ENCODE results near the gene ROR2. TPM values are rescaled to one million over a fixed set of nuclear protein-coding genes. Genes with fewer than 3 reads are reported as not detected.

Gene ROR2
- total RNA-seq, 1 experiment from 2014 or later: not detected

- no peak overlapping the region for H3K4me3 ChIP-seq (ENCODE audit: low read length)
- no peaks in the 10 kb centered on the region for H3K36me3 ChIP-seq (ENCODE audit: low read depth, low read length)
- H3K27me3 ChIP-seq (ENCODE audit: low read length): no peaks in the 10 kb centered on the region
- H3K79me2 ChIP-seq (ENCODE audit: low read length): no peaks in the 10 kb centered on the region
- ATAC-seq: no peak
- CTCF ChIA-PET: no interaction called here
- H3K4me1 ChIP-seq (ENCODE audit: insufficient read depth, low read length): no peaks in the 10 kb centered on the region
- no peak overlapping the region for H2AFZ ChIP-seq (ENCODE audit: low read length)
- H4K20me1 ChIP-seq (ENCODE audit: low read length): no peaks in the 10 kb centered on the region
- H3K9me3 ChIP-seq (ENCODE audit: low read length): no peaks in the 10 kb centered on the region
- no peak overlapping the region for H3K9ac ChIP-seq (ENCODE audit: low read length)
- intact Hi-C loops (cut with micrococcal nuclease): no loop called here
- no peak overlapping the region for H3K27ac ChIP-seq (ENCODE audit: low read length)
- no peak for TF ChIP-seq EZH2phosphoT487 (IDR thresholded peaks at IDR 0.05; ENCODE audit: borderline replicate concordance, low read length)
- no peak for TF ChIP-seq EZH2 (IDR thresholded peaks at IDR 0.05; ENCODE audit: low read length, unreplicated experiment)
- no peak for TF ChIP-seq CTCF (conservative IDR thresholded peaks at IDR 0.05; ENCODE audit: low read depth, low read length)
- H3K4me2 ChIP-seq (ENCODE audit: low read length): no peak overlapping the region
- no peaks in the 10 kb centered on the region for H3K9me2 ChIP-seq (replicated peaks; ENCODE audit: low read length)
- H3F3A ChIP-seq (ENCODE audit: low read length, unreplicated experiment): no peaks in the 10 kb centered on the region
- no peak for DNase-seq
- POLR2A ChIA-PET (ENCODE audit: unreplicated experiment): no interaction called here
- no TSS peak for BruUV-seq (replicated peaks)
Measured at GRCh38 chr9:91647371-91647770, 302.7 kb downstream of the ROR2 start.

GRCh38 chr9:91646702-91647101, 303.3 kb downstream of the ROR2 start:
- intact Hi-C loops (cut with micrococcal nuclease): no loop called here
- H3K36me3 ChIP-seq (ENCODE audit: low read depth, low read length): no peaks in the 10 kb centered on the region
- no peaks in the 10 kb centered on the region for H3K9me3 ChIP-seq (ENCODE audit: low read length)
- TF ChIP-seq CTCF (conservative IDR thresholded peaks at IDR 0.05; ENCODE audit: low read depth, low read length): no peak
- TF ChIP-seq EZH2 (IDR thresholded peaks at IDR 0.05; ENCODE audit: low read length, unreplicated experiment): no peak
- no peak for TF ChIP-seq EZH2phosphoT487 (IDR thresholded peaks at IDR 0.05; ENCODE audit: borderline replicate concordance, low read length)
- no peak overlapping the region for H3K4me3 ChIP-seq (ENCODE audit: low read length)
- ATAC-seq: no peak
- no peaks in the 10 kb centered on the region for H4K20me1 ChIP-seq (ENCODE audit: low read length)
- ChIA-PET CTCF (no interaction called here), POLR2A (ENCODE audit: unreplicated experiment) (no interaction called here)
- no peak for DNase-seq
- H3K4me1 ChIP-seq (ENCODE audit: insufficient read depth, low read length): no peaks in the 10 kb centered on the region
- H3K27me3 ChIP-seq (ENCODE audit: low read length): no peaks in the 10 kb centered on the region
- H3K79me2 ChIP-seq (ENCODE audit: low read length): no peaks in the 10 kb centered on the region
- no peak overlapping the region for H3K4me2 ChIP-seq (ENCODE audit: low read length)
- no peaks in the 10 kb centered on the region for H3F3A ChIP-seq (ENCODE audit: low read length, unreplicated experiment)
- no peak overlapping the region for H3K27ac ChIP-seq (ENCODE audit: low read length)
- BruUV-seq (replicated peaks): no TSS peak
- no peak overlapping the region for H2AFZ ChIP-seq (ENCODE audit: low read length)
- no peaks in the 10 kb centered on the region for H3K9me2 ChIP-seq (replicated peaks; ENCODE audit: low read length)
- H3K9ac ChIP-seq (ENCODE audit: low read length): no peak overlapping the region

GRCh38 chr9:91644433-91644832, 305.6 kb downstream of the ROR2 start:
- Histone ChIP-seq H3K9ac (ENCODE audit: low read length) (no peak overlapping the region), H3K27ac (ENCODE audit: low read length) (no peak overlapping the region), H4K20me1 (ENCODE audit: low read length) (no peaks in the 10 kb centered on the region), H3K9me3 (ENCODE audit: low read length) (no peaks in the 10 kb centered on the region), H3K4me3 (ENCODE audit: low read length) (no peak overlapping the region), H2AFZ (ENCODE audit: low read length) (no peak overlapping the region), H3K9me2 (replicated peaks; ENCODE audit: low read length) (no peaks in the 10 kb centered on the region), H3K36me3 (ENCODE audit: low read depth, low read length) (no peaks in the 10 kb centered on the region), H3K79me2 (ENCODE audit: low read length) (no peaks in the 10 kb centered on the region), H3K27me3 (ENCODE audit: low read length) (no peaks in the 10 kb centered on the region), H3K4me1 (ENCODE audit: insufficient read depth, low read length) (no peaks in the 10 kb centered on the region), H3K4me2 (ENCODE audit: low read length) (no peak overlapping the region), H3F3A (ENCODE audit: low read length, unreplicated experiment) (no peaks in the 10 kb centered on the region)
- BruUV-seq (replicated peaks): no TSS peak
- POLR2A ChIA-PET (ENCODE audit: unreplicated experiment): no interaction called here
- CTCF ChIA-PET: no interaction called here
- DNase-seq: no peak
- no peak for TF ChIP-seq EZH2 (IDR thresholded peaks at IDR 0.05; ENCODE audit: low read length, unreplicated experiment)
- no peak for TF ChIP-seq CTCF (conservative IDR thresholded peaks at IDR 0.05; ENCODE audit: low read depth, low read length)
- TF ChIP-seq EZH2phosphoT487 (IDR thresholded peaks at IDR 0.05; ENCODE audit: borderline replicate concordance, low read length): no peak
- intact Hi-C loops (cut with micrococcal nuclease): no loop called here
- no peak for ATAC-seq

Data from PC-3 (cell line).